T-helper 2 cell (primary cell): Measurements from ENCODE around the gene C3orf22.
"Not testable (repeated sequence)": the region's sequence is repeated elsewhere in the genome, so short reads cannot be mapped to it uniquely, and the experiment has no call there.

Source experiments
- DNase-seq, 5 experiments: peaks; one replicate each; pipeline versions ENCODE4 v3.0.0 to v3.0.0-alpha.2; 2012 to 2022

Gene C3orf22

DNA sequence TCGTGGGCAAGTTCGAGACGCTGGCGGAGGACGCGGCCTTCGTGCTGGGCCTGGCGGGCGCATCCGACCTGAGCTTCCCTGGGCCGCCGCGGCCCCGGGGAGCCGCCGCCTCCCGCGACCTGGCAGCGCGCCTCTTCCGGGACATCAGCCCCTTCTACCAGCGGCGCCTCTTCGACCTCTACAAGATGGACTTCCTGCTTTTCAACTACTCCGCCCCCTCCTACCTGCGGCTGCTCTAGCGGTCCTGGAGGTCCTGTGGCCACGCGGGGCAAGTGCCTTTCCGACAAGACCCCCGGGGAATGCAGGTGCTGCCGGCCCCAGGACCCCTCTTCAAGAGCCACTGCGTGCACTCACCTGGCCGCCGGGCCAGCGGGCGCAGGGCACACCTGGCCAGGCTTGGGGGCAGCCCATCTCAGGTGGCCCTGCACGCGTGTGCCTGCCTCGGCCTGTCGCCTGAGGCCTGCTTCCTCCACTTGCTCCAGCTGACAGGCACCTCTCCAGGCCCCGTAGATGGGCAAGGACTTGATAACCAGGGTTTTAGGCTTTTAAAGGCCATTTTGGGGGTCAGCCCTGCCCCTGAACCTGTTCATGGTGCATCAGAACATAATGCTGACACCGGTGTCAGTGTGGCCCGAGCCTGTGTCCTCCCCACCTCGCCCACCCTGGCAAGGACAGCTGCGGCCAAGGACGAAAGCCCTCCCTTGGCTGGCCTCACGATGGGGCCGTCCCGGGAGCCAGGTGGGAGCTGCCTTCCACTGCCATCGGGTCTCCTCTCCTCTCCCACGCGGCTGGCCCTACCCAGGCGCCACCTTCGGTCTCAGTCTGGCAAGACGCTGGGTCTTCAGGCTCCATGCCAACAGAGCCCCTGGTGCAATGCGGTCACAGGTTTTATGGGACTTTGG is 16.1 kb downstream of the C3orf22 start:
- DNase-seq, result peak in 1 of 5 experiments; percentile 1

- no peak for DNase-seq
Observed at GRCh38 chr3:126541628-126542339, 16.9 kb downstream of the C3orf22 start.

- peak in 1 of 5 experiments; percentile 1 for DNase-seq
Observed at GRCh38 chr3:126540951-126541627, 17.6 kb downstream of the C3orf22 start.

- DNase-seq, result peak in 1 of 5 experiments; percentile 11
Observed at GRCh38 chr3:126540342-126540849, 18.3 kb downstream of the C3orf22 start.

GRCh38 chr3:126539558-126540250 is 19.0 kb downstream of the C3orf22 start:
- DNase-seq, result peak in 1 of 5 experiments; percentile 13

DNA sequence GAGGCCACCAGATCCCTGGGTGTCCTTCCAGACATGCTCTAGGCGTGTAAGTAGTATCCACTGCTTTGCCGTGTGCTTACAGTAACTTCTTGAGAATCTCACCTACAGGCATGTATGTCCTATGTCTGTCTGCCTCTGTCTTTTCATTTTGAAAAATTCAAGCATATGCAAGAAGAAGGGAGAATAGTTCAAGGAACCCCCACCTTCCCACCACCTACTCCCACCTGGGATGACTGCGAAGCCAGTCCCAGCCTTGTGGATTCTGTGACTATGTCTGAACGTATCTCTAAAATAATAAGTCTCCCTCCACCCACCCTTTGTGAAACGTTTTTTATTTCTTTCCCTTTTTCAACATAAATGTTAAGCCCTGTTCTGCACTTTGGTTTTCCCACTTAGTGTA is 19.8 kb downstream of the C3orf22 start:
- no peak for DNase-seq

GRCh38 chr3:126538316-126538715 is 20.4 kb downstream of the C3orf22 start:
- DNase-seq, result no peak

DNA sequence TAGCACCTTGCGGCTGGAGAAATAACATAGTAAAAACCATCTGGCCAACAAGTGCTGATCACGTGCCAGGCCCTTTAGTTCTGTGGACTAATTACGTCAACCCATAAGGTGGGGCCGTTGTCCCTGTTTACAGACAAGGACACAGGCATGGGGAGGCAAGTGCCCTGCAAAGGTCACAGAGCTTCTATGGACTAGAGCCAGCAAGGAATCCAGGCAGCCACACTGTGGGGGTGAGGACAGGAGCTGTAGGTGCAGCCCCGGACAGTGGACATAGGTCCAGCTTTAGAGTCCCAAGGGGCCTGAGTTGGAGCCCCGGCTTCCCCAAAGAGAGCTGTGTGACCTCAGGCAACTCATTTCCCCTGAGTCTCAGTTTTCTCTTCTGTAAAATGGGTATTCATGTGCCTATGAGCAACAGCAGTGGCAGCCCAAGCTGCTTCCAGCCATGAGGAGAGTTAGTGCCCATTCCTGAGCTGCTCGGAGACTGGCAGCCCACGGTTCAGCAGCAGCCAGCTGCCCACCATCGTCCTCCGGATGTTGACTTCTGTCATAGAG is 20.9 kb downstream of the C3orf22 start:
- peak in 1 of 5 experiments; percentile 1 for DNase-seq

DNA sequence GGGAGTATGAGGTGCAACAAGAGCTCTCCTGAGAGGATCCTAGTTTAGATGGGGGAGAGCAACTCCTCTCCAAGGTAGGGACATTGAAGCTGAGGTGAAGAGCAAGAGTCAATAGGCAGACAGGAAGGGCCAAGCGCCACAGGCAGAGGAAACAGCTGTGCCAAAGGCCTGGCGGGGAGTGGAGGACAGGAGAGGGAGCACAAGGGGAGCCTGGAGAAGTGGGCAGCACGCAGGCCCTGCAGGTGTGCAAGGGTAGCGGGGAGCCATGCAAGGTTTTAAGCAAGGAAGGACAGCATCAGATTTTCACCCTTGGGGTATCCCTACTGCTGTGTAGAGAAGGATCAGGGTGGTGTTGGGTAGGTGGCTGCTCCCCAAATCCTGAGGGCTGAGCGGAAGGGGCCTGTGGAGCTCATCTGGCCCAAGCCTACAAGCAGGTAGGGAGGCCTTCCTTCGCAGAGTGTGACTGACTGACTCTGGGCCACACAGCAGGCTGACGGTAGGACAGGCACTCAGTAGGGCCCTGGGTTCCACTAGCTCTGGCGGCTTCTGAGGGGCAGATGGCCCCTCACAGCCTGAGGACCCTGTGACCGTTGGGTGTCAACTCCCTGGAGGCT is 21.5 kb downstream of the C3orf22 start:
- DNase-seq, result no peak

- DNase-seq, result no peak
Observed at GRCh38 chr3:126536126-126536525, 22.6 kb downstream of the C3orf22 start.

- DNase-seq, result no peak
Observed at GRCh38 chr3:126535636-126536035, 23.1 kb downstream of the C3orf22 start.

GRCh38 chr3:126534716-126535115 is 24.0 kb downstream of the C3orf22 start:
- not testable (repeated sequence) for DNase-seq

DNA sequence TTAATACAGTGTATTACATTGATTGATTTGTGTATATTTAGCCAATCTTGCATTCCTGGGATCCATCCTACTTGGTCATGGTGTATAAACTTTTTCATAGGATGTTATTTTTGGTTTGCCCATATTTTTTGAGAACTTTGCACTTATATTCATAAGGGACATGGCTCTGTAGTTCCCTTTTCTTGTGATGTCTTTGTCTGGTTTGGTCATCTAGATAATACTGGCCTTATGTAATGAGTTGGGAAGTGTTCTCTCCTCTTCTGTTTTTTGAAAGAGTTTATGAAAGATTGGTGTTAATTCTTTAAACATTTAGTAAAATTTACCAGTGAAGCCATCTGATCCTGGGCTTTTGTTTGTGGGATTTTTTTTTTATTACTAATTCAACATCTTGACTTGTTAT is 25.2 kb downstream of the C3orf22 start:
- DNase-seq, result no peak

DNA sequence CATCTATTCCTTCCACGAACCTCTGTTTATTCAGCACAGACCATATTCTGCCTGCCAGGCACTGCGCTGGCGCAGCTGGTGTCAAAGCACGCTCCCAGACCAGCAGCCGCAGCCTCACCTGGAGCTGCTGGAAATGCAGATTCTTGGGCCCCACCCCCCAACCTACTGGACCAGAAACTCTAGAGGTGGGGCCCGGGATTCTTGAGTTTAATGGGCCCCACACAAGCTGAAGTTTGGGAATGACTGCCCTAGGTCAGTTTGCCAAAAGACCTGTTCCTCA is 27.7 kb downstream of the C3orf22 start:
- no peak for DNase-seq

DNA sequence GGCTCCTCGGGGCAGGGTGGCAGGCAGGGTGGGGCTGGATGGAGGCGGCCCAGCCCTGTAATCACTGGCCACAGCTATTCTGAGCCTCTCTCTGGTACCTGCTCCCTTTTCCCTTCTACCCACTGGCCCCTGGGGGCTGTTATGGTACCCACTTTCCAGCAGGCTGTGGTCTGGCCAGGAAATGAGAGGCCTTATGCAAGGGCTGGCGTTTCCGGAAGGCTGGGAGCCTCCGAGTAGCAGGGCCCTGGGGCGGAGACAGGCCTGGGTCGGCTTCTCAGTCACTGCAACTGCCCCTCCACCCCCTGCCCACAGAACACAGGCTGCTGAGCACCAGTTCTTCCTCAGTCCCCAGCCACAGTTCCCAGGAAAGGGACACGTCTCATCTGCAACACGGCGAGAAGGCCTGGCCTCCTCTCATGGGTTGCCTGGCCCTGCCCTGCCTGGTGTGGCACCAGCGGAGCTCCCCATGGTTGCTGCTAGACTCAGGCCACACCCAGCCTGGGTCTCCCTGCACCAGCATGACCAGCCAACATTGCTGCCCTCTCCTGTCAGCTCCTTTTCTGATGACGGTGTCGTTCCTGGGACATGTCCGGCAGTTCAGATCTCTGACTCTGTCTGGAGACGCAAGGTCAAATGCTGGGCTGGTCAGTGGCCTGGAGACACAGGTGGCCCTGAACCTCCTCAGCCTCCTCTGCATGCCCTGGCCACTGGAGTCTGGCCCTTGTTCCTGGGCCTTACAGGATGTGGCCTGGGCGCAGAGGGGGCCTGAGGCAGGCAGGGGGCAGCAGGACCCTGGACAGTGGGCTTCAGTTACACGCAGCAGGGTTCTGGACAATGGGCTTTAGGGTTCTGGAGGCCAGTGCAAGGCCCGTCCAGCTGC is 28.3 kb downstream of the C3orf22 start:
- no peak for DNase-seq

DNA sequence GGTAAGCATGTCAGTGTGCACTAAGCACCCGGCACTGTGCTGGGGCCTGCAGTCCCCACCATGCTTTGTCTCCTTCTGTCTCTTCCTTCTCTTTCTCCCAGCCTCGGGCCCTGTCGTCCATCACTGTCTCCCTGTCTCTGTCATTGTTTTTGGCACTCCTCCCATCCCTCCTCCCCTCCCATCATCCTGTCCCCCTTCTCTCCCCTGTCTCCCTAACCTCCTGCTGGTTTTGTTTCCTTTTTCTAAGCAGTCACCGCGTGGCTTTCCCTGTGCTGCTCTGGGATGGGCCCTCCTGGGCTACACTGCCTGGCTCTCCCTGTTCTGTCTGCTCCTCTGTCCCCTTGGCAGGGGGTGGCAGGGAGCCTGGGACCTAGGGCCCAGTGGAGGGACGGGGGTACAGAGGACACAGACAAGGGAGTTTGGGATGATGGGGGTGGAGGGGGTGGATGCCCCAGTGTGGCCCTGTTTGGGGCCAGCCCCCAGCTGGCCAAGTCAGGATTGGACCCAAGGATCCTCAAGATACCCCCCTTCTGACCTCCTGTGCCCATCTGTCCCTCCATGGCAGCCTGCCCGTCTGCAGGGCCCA is 29.1 kb downstream of the C3orf22 start:
- DNase-seq, result no peak

GRCh38 chr3:126528800-126529541 is 29.8 kb downstream of the C3orf22 start:
- DNase-seq, result no peak

GRCh38 chr3:126528419-126528799 is 30.3 kb downstream of the C3orf22 start:
- DNase-seq, result no peak

GRCh38 chr3:126527455-126528211 is 31.1 kb downstream of the C3orf22 start:
- DNase-seq, result no peak
